Measurements from ENCODE around the gene SSH2. TPM values are rescaled to one million over a fixed set of nuclear protein-coding genes. Genes with fewer than 3 reads are reported as not detected.
"Not testable (repeated sequence)": the region's sequence is repeated elsewhere in the genome, so short reads cannot be mapped to it uniquely, and the experiment has no call there.

SSH2 gene
- total RNA-seq, 2 experiments from 2014 or later, result 74.5 to 77.0 TPM

GRCh38 chr17:29857105-29857504 lies 72.9 kb downstream of the SSH2 start:
- H3K4me1 Mint-ChIP-seq; DNase-seq; POLR2A ChIA-PET; H3K4me3 Mint-ChIP-seq; H3K27ac Mint-ChIP-seq; H3K27me3 Mint-ChIP-seq; ATAC-seq (ENCODE audit: low read depth): not testable (repeated sequence)
- Mint-ChIP-seq H3K36me3 (peaks cover 18% of the 10 kb centered on the region), H3K9me3 (peaks cover 11% of the 10 kb centered on the region)

DNA sequence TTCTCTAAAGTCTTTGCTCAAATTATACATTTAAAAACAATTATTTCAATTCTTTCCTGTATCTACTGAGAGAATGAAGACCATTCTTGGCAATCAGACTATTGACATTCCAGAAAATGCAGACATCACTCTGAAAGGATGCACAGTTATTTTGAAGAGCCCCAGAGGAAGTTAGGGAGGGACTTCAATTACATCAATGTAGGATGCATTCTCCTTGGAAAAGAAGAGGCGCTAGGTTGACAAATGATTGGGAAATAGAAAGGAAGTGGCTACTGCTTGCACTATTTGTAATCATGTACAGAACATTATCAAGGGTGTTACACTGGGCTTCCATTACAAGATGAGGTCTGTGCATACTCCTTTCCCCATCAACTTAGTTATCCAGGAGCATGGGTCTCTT lies 74.3 kb downstream of the SSH2 start:
- DNase-seq (no peak), ATAC-seq (ENCODE audit: low read depth) (no peak)
- Mint-ChIP-seq H3K36me3 (peaks cover 19% of the 10 kb centered on the region), H3K27ac (no peak overlapping the region), H3K4me3 (no peak overlapping the region), H3K4me1 (peaks cover 6% of the 10 kb centered on the region), H3K9me3 (peaks cover 11% of the 10 kb centered on the region), H3K27me3 (no peaks in the 10 kb centered on the region)
- POLR2A ChIA-PET, result no interaction called here

GRCh38 chr17:29848737-29849136 lies 81.3 kb downstream of the SSH2 start:
- Mint-ChIP-seq H3K36me3 (peaks cover 5% of the 10 kb centered on the region), H3K27ac (no peak overlapping the region), H3K9me3 (no peaks in the 10 kb centered on the region), H3K27me3 (no peaks in the 10 kb centered on the region), H3K4me3 (no peak overlapping the region), H3K4me1 (peaks cover 4% of the 10 kb centered on the region)
- POLR2A ChIA-PET, result no interaction called here
- DNase-seq, result no peak
- no peak for ATAC-seq (ENCODE audit: low read depth)

DNA sequence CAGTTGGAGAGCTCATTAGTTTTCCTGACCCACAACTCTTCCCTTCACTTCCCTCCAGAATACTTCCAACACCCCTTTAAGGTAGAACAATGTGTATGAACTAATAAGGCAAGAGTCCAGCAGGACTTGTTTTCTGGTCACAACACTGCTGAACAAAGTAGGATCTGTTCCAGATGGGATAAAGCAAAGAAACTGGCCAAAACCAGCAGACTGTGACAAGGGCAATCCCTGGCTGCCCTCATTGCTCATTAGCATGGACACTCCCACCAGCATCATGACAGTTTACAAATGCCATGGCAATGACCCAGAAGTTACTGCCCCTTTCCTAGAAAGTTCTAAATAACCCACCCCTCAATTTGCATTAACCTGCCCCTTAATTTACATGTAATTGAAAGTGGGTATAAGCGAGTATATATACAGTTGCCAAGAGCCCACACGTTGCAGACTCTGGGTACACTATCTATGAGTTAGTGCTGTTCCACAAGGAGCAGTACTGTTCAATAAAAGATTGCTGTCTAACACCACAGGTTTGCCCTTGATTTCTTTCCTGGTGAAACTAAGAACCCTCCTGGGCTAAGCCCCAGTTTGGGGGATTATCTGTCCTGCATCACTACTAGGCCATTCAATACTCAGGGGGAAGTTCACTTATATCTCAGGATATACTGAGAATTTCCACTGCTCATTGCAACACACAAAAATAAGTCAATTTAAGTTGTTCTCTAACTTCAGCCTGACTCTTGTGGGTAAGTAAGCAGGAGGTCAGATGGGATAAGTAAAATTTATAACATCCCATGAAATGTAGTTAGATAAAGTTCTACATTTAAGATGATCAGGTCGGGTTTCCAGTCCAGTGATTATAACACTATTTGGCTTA lies 82.3 kb downstream of the SSH2 start:
- no peaks in the 10 kb centered on the region for H3K9me3 Mint-ChIP-seq

DNA sequence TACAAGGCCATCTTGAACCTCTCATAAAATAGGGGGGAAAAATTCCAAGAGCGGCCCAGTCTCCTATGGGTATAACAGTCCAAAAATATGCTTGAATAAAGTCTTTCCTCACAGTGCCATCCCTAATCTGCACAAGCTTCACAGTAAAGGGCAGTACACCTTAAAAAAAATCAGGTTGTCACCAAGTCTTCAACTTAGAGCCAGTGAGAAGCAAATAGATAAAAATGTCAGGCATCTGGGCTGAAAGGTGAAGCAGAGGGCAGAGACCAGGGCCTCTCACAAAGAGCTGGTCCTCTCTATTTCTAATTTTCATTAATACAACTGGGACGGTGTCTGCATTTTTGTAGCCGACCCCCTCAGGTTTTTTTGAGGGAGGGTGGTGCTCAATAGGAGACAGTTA lies 82.9 kb downstream of the SSH2 start:
- H3K27ac Mint-ChIP-seq, result no peak overlapping the region
- no peak for ATAC-seq (ENCODE audit: low read depth)

More for the DNA sequence above, 82.3 kb downstream of the SSH2 start:
- Mint-ChIP-seq H3K4me1 (peaks cover 3% of the 10 kb centered on the region), H3K36me3 (peaks cover 5% of the 10 kb centered on the region), H3K4me3 (no peak overlapping the region), H3K27ac (no peak overlapping the region), H3K27me3 (no peaks in the 10 kb centered on the region)
- no peak for DNase-seq
- POLR2A ChIA-PET, result no interaction called here
- no peak for ATAC-seq (ENCODE audit: low read depth)

DNA sequence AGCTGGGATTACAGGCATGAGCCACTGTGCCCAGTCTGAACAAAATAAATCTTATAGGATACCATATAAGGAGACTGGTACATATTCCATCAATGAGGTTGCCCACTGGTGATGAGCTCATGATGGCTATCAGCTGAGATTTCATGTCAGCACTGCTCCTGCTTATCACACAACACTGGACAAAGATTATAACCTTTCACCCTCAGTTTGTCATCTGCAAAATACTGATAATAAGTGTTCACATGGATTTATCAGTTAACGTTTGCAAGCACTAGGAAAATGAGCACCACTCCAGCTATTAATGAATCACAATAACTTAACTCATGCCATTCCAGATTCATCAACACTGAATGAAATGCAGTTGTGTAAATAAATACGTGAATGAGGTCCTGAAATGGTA lies 83.7 kb downstream of the SSH2 start:
- ATAC-seq (ENCODE audit: low read depth), result no peak
- Mint-ChIP-seq H3K27me3 (no peaks in the 10 kb centered on the region), H3K4me3 (no peak overlapping the region), H3K4me1 (peaks cover 2% of the 10 kb centered on the region), H3K9me3 (no peaks in the 10 kb centered on the region), H3K36me3 (peaks cover 3% of the 10 kb centered on the region), H3K27ac (no peak overlapping the region)
- no peak for DNase-seq
- POLR2A ChIA-PET, result no interaction called here

More for the DNA sequence above, 82.9 kb downstream of the SSH2 start:
- no peak for DNase-seq
- Mint-ChIP-seq H3K4me1 (peaks cover 2% of the 10 kb centered on the region), H3K27me3 (no peaks in the 10 kb centered on the region), H3K4me3 (no peak overlapping the region), H3K36me3 (peaks cover 5% of the 10 kb centered on the region), H3K9me3 (no peaks in the 10 kb centered on the region)
- POLR2A ChIA-PET, result no interaction called here

- no peaks in the 10 kb centered on the region for H3K9me3 Mint-ChIP-seq
- DNase-seq (no peak), ATAC-seq (ENCODE audit: low read depth) (no peak)
- no peak overlapping the region for H3K4me3 Mint-ChIP-seq
- peaks cover 3% of the 10 kb centered on the region for H3K36me3 Mint-ChIP-seq
- POLR2A ChIA-PET, result no interaction called here
- H3K27me3 Mint-ChIP-seq, result no peaks in the 10 kb centered on the region
- peaks cover 2% of the 10 kb centered on the region for H3K4me1 Mint-ChIP-seq
- H3K27ac Mint-ChIP-seq, result no peak overlapping the region
These were observed 85.5 kb downstream of the SSH2 start for GRCh38 chr17:29844339-29845048.

GRCh38 chr17:29840884-29841283 lies 89.1 kb downstream of the SSH2 start:
- H3K4me1 Mint-ChIP-seq, result peaks cover 2% of the 10 kb centered on the region
- H3K4me3 Mint-ChIP-seq, result no peak overlapping the region
- DNase-seq (no peak), ATAC-seq (ENCODE audit: low read depth) (no peak)
- POLR2A ChIA-PET, result interaction anchor here (0.5 kb wide), 1 partner anchor 9 kb away, joined by 4 read pairs; no protein-coding TSS in a partner anchor
- no peaks in the 10 kb centered on the region for H3K27me3 Mint-ChIP-seq
- H3K27ac Mint-ChIP-seq, result no peak overlapping the region
- H3K9me3 Mint-ChIP-seq, result no peaks in the 10 kb centered on the region
- H3K36me3 Mint-ChIP-seq, result no peaks in the 10 kb centered on the region

GRCh38 chr17:29839656-29840055 lies 90.4 kb downstream of the SSH2 start:
- no peak for DNase-seq
- no peaks in the 10 kb centered on the region for H3K27me3 Mint-ChIP-seq
- POLR2A ChIA-PET, result no interaction called here
- no peak overlapping the region for H3K4me3 Mint-ChIP-seq
- H3K9me3 Mint-ChIP-seq, result no peaks in the 10 kb centered on the region
- H3K27ac Mint-ChIP-seq, result no peak overlapping the region
- no peak for ATAC-seq (ENCODE audit: low read depth)
- no peaks in the 10 kb centered on the region for H3K36me3 Mint-ChIP-seq
- H3K4me1 Mint-ChIP-seq, result no peaks in the 10 kb centered on the region

DNA sequence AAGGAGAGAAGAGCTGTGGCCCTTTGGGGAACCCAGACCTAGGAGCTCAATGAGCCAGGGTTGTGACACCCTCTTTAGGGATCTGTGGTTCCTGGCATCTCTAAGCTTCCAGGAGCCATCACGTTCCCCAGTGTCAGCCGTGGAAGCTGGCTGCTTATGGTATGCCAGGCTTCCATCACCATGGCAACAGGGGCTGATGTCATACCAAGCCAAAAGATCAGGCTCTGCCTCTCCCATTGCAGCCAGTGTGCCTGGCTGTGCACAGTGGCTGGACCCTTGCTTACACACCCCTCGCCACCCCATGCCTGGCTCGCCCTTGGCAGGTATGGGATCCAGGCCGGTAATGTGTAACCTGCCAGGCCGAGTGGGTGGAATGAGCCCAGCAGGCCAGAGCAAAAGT lies 91.1 kb downstream of the SSH2 start:
- Mint-ChIP-seq H3K27ac (no peak overlapping the region), H3K36me3 (no peaks in the 10 kb centered on the region), H3K4me1 (no peaks in the 10 kb centered on the region), H3K4me3 (no peak overlapping the region), H3K9me3 (no peaks in the 10 kb centered on the region), H3K27me3 (no peaks in the 10 kb centered on the region)
- POLR2A ChIA-PET, result no interaction called here
- DNase-seq (no peak), ATAC-seq (ENCODE audit: low read depth) (no peak)

- no peak for DNase-seq
- Mint-ChIP-seq H3K36me3 (peaks cover 1% of the 10 kb centered on the region), H3K4me1 (no peaks in the 10 kb centered on the region), H3K4me3 (no peak overlapping the region), H3K9me3 (no peaks in the 10 kb centered on the region), H3K27ac (no peak overlapping the region), H3K27me3 (no peaks in the 10 kb centered on the region)
- ATAC-seq (ENCODE audit: low read depth), result no peak
- POLR2A ChIA-PET, result interaction anchor here (0.6 kb wide), 1 partner anchor 37 kb away, joined by 3 read pairs; no protein-coding TSS in a partner anchor
These were observed 92.5 kb downstream of the SSH2 start for GRCh38 chr17:29837531-29837930.

DNA sequence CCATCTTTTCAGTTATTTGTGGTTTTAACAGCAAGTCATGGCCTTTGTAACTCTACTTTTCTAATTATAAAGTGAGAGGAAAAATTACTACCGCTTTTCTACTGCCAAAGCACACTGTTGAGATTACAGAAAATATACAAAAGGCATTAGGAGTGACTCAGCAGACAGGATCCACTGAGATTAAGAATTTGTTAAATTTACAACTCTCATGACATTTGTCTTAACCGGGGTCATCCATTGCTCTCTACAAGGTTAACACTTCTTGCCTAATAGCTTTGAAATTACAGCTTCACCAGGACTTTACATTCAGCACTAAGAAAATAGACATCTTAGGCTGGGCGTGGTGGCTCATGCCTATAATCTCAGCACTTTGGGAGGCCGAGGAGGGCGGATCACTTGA lies 93.4 kb downstream of the SSH2 start:
- DNase-seq (no peak), ATAC-seq (ENCODE audit: low read depth) (no peak)
- Mint-ChIP-seq H3K27ac (no peak overlapping the region), H3K36me3 (peaks cover 3% of the 10 kb centered on the region), H3K4me3 (no peak overlapping the region), H3K9me3 (no peaks in the 10 kb centered on the region), H3K4me1 (no peaks in the 10 kb centered on the region), H3K27me3 (no peaks in the 10 kb centered on the region)
- POLR2A ChIA-PET, result no interaction called here

GRCh38 chr17:29835435-29836351 lies 94.3 kb downstream of the SSH2 start:
- DNase-seq (no peak), ATAC-seq (ENCODE audit: low read depth) (no peak)
- H3K4me1 Mint-ChIP-seq, result peaks cover under 1% of the 10 kb centered on the region
- H3K36me3 Mint-ChIP-seq, result peaks cover 3% of the 10 kb centered on the region
- POLR2A ChIA-PET, result no interaction called here
- no peak overlapping the region for H3K27ac Mint-ChIP-seq
- no peak overlapping the region for H3K4me3 Mint-ChIP-seq
- H3K27me3 Mint-ChIP-seq, result no peaks in the 10 kb centered on the region
- no peaks in the 10 kb centered on the region for H3K9me3 Mint-ChIP-seq

Data from activated naive CD8-positive, alpha-beta T cell treated with anti-CD3 and anti-CD28 coated beads, Interleukin-2, amount 10 ng/mL, durations not matched to agents 7 days and 5 days (primary cell).